GM12875 (cell line): ENCODE data around the gene VASP.

Source experiments
- H3K4me3 ChIP-seq: one replicate; pipeline ENCODE4 v1.5.1; 2011; ENCODE audit warnings: low read depth, low read length, control low read depth
- CTCF ChIP-seq: IDR thresholded peaks from 2 replicates; pipeline ENCODE4 v1.5.1; 2011; ENCODE audit warnings: low read depth, mild to moderate bottlenecking, control low read depth, inconsistent platforms, low read length, moderate library complexity, borderline replicate concordance; ENCODE audit not compliant: insufficient read depth

Gene VASP

GRCh38 chr19:45492137-45492626, 15.1 kb upstream of the VASP start:
- TF ChIP-seq CTCF: no peak
- no peak overlapping the region for H3K4me3 ChIP-seq

- H3K4me3 ChIP-seq: peak overlapping the region; percentile 48
- no peak for TF ChIP-seq CTCF
These were observed 14.4 kb upstream of the VASP start for GRCh38 chr19:45492627-45493470.

- no peak overlapping the region for H3K4me3 ChIP-seq
- TF ChIP-seq CTCF: no peak
These were observed 12.9 kb upstream of the VASP start for GRCh38 chr19:45494261-45494916.

GRCh38 chr19:45495178-45495577, 12.1 kb upstream of the VASP start:
- H3K4me3 ChIP-seq: no peak overlapping the region
- no peak for TF ChIP-seq CTCF

- no peak for TF ChIP-seq CTCF
- H3K4me3 ChIP-seq: peak overlapping the region; percentile 53
These were observed 10.8 kb upstream of the VASP start for GRCh38 chr19:45496349-45496953.

- no peak overlapping the region for H3K4me3 ChIP-seq
- TF ChIP-seq CTCF: no peak
These were observed 9.5 kb upstream of the VASP start for GRCh38 chr19:45497791-45498190.
